ENCODE measurements around the gene MYO5B. TPM values are rescaled to one million over a fixed set of nuclear protein-coding genes. Genes with fewer than 3 reads are reported as not detected.

Gene MYO5B
- total RNA-seq, 2 experiments from 2014 or later = not detected

DNA sequence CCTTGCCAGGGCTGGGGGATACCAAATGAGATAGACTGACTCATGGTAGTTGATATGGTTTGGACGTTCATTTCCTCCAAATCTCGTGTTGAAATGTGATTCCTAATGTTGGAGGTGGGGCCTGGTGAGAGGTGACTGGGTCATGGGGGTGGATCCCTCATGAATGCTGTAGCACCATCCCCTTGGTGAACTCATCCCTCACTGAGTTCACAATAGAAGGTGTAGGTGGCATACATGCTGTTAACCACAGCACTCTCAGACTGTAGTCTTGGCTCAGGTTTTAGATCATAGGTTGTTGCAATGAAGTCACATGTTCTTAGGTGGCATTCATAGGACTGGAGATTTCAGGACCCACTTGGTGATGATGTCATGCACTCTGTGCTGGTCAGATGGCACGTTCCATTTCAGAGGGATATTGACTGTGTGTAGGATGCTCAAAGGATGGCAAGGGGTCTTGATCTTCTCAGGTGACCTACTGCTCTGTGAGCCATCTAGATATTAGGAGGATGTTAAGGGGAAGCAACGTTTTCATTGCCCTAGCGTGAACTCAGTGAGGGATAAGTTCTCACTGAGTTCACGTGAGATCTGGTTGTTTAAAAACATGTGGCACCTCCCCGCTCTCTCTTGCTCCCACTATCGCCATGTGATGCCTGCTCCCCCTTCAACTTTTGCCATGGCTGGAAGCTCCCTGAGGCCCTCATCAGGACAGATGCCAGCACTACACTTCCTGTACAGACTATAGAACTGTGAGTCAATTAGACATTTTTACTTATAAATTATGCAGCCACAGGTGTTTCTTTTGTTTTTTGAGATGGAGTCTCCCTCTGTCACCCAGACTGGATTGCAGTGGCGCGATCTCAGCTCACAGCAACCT is 307.8 kb downstream of the MYO5B start:
- Histone ChIP-seq H3K4me1 (ENCODE audit: insufficient read depth, low read length, poor library complexity, severe bottlenecking) (no peaks in the 10 kb centered on the region), H3K9me2 (ENCODE audit: insufficient read depth, low read length) (no peaks in the 10 kb centered on the region), H3K4me2 (ENCODE audit: low read length) (no peak overlapping the region), H3K4me3 (ENCODE audit: low read depth, low read length, poor library complexity, severe bottlenecking) (no peak overlapping the region), H3K9me3 (ENCODE audit: low read length) (no peaks in the 10 kb centered on the region), H4K20me1 (ENCODE audit: insufficient read depth, low read length) (no peaks in the 10 kb centered on the region), H3K79me2 (ENCODE audit: insufficient read depth, low read depth, low read length) (no peaks in the 10 kb centered on the region), H2AFZ (ENCODE audit: low read length) (no peak overlapping the region), H3K36me3 (ENCODE audit: insufficient read depth, low read length) (no peaks in the 10 kb centered on the region), H3K27ac (ENCODE audit: low read depth, low read length, poor library complexity, severe bottlenecking) (no peak overlapping the region)
- BruUV-seq (replicated peaks) = no TSS peak
- TF ChIP-seq CTCF (conservative IDR thresholded peaks at IDR 0.05; ENCODE audit: low read length) (0 out of 2 replicates have a peak, but pooled peaks have one; percentile 12), EZH2phosphoT487 (IDR thresholded peaks at IDR 0.05; ENCODE audit: borderline replicate concordance, low read depth, low read length) (no peak)
- no peak for DNase-seq (ENCODE audit: low spot score)
- CTCF ChIA-PET (ENCODE audit: unreplicated experiment) = no interaction called here
- intact Hi-C loops (cut with micrococcal nuclease; ENCODE audit: unreplicated experiment) = no loop called here
- POLR2A ChIA-PET = no interaction called here

- no peak for TF ChIP-seq EZH2phosphoT487 (IDR thresholded peaks at IDR 0.05; ENCODE audit: borderline replicate concordance, low read depth, low read length)
- TF ChIP-seq CTCF (conservative IDR thresholded peaks at IDR 0.05; ENCODE audit: low read length) = no peak
- Histone ChIP-seq H3K9me3 (ENCODE audit: low read length) (no peaks in the 10 kb centered on the region), H4K20me1 (ENCODE audit: insufficient read depth, low read length) (no peaks in the 10 kb centered on the region), H3K4me1 (ENCODE audit: insufficient read depth, low read length, poor library complexity, severe bottlenecking) (no peaks in the 10 kb centered on the region), H3K27ac (ENCODE audit: low read depth, low read length, poor library complexity, severe bottlenecking) (no peak overlapping the region), H3K4me2 (ENCODE audit: low read length) (no peak overlapping the region), H2AFZ (ENCODE audit: low read length) (no peak overlapping the region), H3K36me3 (ENCODE audit: insufficient read depth, low read length) (no peaks in the 10 kb centered on the region), H3K9me2 (ENCODE audit: insufficient read depth, low read length) (no peaks in the 10 kb centered on the region), H3K4me3 (ENCODE audit: low read depth, low read length, poor library complexity, severe bottlenecking) (no peak overlapping the region), H3K79me2 (ENCODE audit: insufficient read depth, low read depth, low read length) (no peaks in the 10 kb centered on the region)
- intact Hi-C loops (cut with micrococcal nuclease; ENCODE audit: unreplicated experiment) = no loop called here
- POLR2A ChIA-PET = no interaction called here
- no peak for DNase-seq (ENCODE audit: low spot score)
- no TSS peak for BruUV-seq (replicated peaks)
- CTCF ChIA-PET (ENCODE audit: unreplicated experiment) = no interaction called here
These were observed 310.0 kb downstream of the MYO5B start for GRCh38 chr18:49884959-49885358.

GRCh38 chr18:49884465-49884864 is 310.5 kb downstream of the MYO5B start:
- H3K4me1 ChIP-seq (ENCODE audit: insufficient read depth, low read length, poor library complexity, severe bottlenecking) = no peaks in the 10 kb centered on the region
- no peaks in the 10 kb centered on the region for H3K36me3 ChIP-seq (ENCODE audit: insufficient read depth, low read length)
- POLR2A ChIA-PET = no interaction called here
- no peak overlapping the region for H3K4me3 ChIP-seq (ENCODE audit: low read depth, low read length, poor library complexity, severe bottlenecking)
- no TSS peak for BruUV-seq (replicated peaks)
- H3K27ac ChIP-seq (ENCODE audit: low read depth, low read length, poor library complexity, severe bottlenecking) = no peak overlapping the region
- no peak for TF ChIP-seq CTCF (conservative IDR thresholded peaks at IDR 0.05; ENCODE audit: low read length)
- TF ChIP-seq EZH2phosphoT487 (IDR thresholded peaks at IDR 0.05; ENCODE audit: borderline replicate concordance, low read depth, low read length) = no peak
- no peaks in the 10 kb centered on the region for H4K20me1 ChIP-seq (ENCODE audit: insufficient read depth, low read length)
- DNase-seq (ENCODE audit: low spot score) = no peak
- H3K9me2 ChIP-seq (ENCODE audit: insufficient read depth, low read length) = no peaks in the 10 kb centered on the region
- intact Hi-C loops (cut with micrococcal nuclease; ENCODE audit: unreplicated experiment) = no loop called here
- H3K79me2 ChIP-seq (ENCODE audit: insufficient read depth, low read depth, low read length) = no peaks in the 10 kb centered on the region
- H2AFZ ChIP-seq (ENCODE audit: low read length) = no peak overlapping the region
- no peak overlapping the region for H3K4me2 ChIP-seq (ENCODE audit: low read length)
- CTCF ChIA-PET (ENCODE audit: unreplicated experiment) = no interaction called here
- no peaks in the 10 kb centered on the region for H3K9me3 ChIP-seq (ENCODE audit: low read length)
